K562 (cell line): Measurements from ENCODE around the gene DDX41.

ENCODE experiments used
- GATA2 ChIP-seq: sonication (generic); formaldehyde crosslinking; IDR thresholded peaks from 2 replicates; pipeline ENCODE4 v1.4.0; 2020; ENCODE audit warnings: mild to moderate bottlenecking, missing genetic modification reagents
- ZNF224 ChIP-seq: sonication (generic); formaldehyde crosslinking; IDR thresholded peaks from 2 replicates; pipeline ENCODE4 v1.8.0; 2022; ENCODE audit warnings: mild to moderate bottlenecking, missing genetic modification reagents

DNA sequence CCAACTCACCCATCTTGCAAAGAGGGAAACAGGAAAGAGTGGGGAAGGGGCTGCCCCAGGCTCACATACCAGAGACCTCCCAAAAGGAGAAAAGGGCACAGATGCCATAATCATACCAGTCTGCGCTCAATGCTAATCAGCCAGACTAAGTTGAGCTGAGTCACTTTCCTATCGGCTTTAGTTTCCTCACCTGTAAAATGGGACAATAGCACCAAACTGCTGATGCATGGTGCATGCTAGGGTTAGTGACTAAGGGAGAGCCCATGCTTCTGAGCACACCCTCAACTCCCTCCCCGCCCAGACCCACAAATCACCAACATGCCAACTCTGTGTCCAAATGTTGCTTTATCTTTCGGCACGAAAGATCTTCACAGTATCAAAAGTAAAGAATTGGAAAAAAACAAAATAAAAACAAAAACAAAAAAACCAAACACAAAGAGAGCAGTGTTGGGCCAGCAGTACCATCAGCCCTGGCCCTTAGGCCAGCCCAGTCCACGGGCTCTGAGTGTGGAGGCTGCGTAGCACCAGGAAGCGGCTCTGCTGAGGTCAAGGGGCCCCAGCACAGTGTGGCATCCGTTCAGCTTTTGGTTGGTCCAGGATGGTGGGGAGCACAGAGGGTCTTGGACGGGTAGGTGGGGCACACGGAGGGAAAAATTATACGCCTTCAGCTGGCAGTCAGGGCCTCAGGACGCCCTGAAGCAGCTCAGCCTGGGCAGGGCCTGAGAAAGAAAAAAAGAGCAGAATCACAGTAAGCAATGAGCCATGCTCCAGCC is 2.9 kb upstream of the DDX41 start:
- TF ChIP-seq GATA2 (CRISPR knock-in tag), result no peak
- no peak for TF ChIP-seq ZNF224 (CRISPR knock-in tag)
